Endothelial cell of umbilical vein (primary cell): ENCODE measurements around the gene MYRFL. TPM values are rescaled to one million over a fixed set of nuclear protein-coding genes. Genes with fewer than 3 reads are reported as not detected.

Experiments used
- BruUV-seq: library from RNA; stranded (reverse); fragments of 400-500 nt; replicated peaks from 2 replicates; lab custom pipeline; 2021; lab: Mats Ljungman, UMichigan
- CTCF ChIA-PET: fragments of 300-600, 350-600 bp; sonication (Branson Sonifier 250); formaldehyde crosslinking; loops from one replicate; lab custom pipeline; 2021; ENCODE audit warnings: antibody characterized with exemption, inconsistent platforms; lab: Charles Lee
- POLR2A ChIA-PET: fragments of 300-600, 350-600 bp; sonication (Branson Sonifier 250); formaldehyde crosslinking; loops from one replicate; lab custom pipeline; 2021; ENCODE audit warnings: antibody characterized with exemption, inconsistent platforms; lab: Charles Lee
- DNase-seq: peaks from one replicate; pipeline ENCODE4 v3.0.0-alpha.2; 2011; ENCODE audit warnings: low read depth, low spot score
- FAIRE-seq: peaks from 2 replicates; lab custom pipeline; 2011; peaks lifted over from hg19 to GRCh38; lab: Jason Lieb, UNC
- H2AFZ ChIP-seq: 2 replicates; pipeline ENCODE4 v1.6.0; 2012; ENCODE audit warnings: low read depth, low read length, control low read depth, inconsistent platforms
- H3K27ac ChIP-seq: 2 replicates; pipeline ENCODE4 v1.5.1; 2011; ENCODE audit warnings: low read depth, mild to moderate bottlenecking, control low read depth, low read length, moderate library complexity; ENCODE audit not compliant: insufficient read depth
- H3K27me3 ChIP-seq, 2 experiments: 2 replicates each; pipeline versions ENCODE4 v1.6.0 to v1.6.1; 2011; ENCODE audit warnings: low read length in 2 of 2, mixed read lengths in 1 of 2; ENCODE audit not compliant: control insufficient read depth in 2 of 2, insufficient read depth in 2 of 2
- H3K36me3 ChIP-seq, 2 experiments: 2 replicates in 1 of 2; 3 replicates in 1 of 2; pipeline ENCODE4 v1.5.1; 2011; ENCODE audit warnings: low read length in 2 of 2, mild to moderate bottlenecking in 1 of 2, moderate library complexity in 1 of 2; ENCODE audit not compliant: control insufficient read depth in 2 of 2, insufficient read depth in 2 of 2; ENCODE audit errors: extremely low read depth in 1 of 2
- H3K4me1 ChIP-seq: 3 replicates; pipeline ENCODE4 v1.5.1; 2011; ENCODE audit warnings: mild to moderate bottlenecking, low read length; ENCODE audit not compliant: control insufficient read depth, insufficient read depth; ENCODE audit errors: extremely low read depth
- H3K4me2 ChIP-seq: 2 replicates; pipeline ENCODE4 v1.6.1; 2011; ENCODE audit warnings: low read length, control low read depth, mixed read lengths; ENCODE audit not compliant: insufficient read depth
- H3K4me3 ChIP-seq, 3 experiments: fragments of 200-600 bp in 1 of 3; sonication (generic), shearing (Covaris generic) in 1 of 3; replicated peaks in 1 of 3; 2 replicates each; pipeline ENCODE4 v1.5.1; 2011 to 2016; ENCODE audit warnings: control low read depth in 3 of 3, low read length in 3 of 3, mild to moderate bottlenecking in 2 of 3, inconsistent platforms in 1 of 3, low read depth in 1 of 3, moderate library complexity in 1 of 3; ENCODE audit not compliant: insufficient read depth in 1 of 3
- H3K79me2 ChIP-seq: 2 replicates; pipeline ENCODE4 v1.6.0; 2012; ENCODE audit warnings: low read length, inconsistent platforms; ENCODE audit not compliant: control insufficient read depth, insufficient read depth
- H3K9ac ChIP-seq: replicated peaks from 2 replicates; pipeline ENCODE3; 2011; ENCODE audit warnings: low read length, control low read depth; ENCODE audit not compliant: insufficient read depth; ENCODE audit errors: extremely low read depth
- H3K9me1 ChIP-seq: replicated peaks from 3 replicates; pipeline ENCODE4 v1.6.0; 2011; ENCODE audit warnings: mild to moderate bottlenecking, low read length; ENCODE audit not compliant: control insufficient read depth, insufficient read depth; ENCODE audit errors: extremely low read depth
- H3K9me3 ChIP-seq: replicated peaks from 2 replicates; pipeline ENCODE4 v1.5.1; 2012; ENCODE audit warnings: low read length, inconsistent platforms; ENCODE audit not compliant: control insufficient read depth, insufficient read depth
- H4K20me1 ChIP-seq: replicated peaks from 2 replicates; pipeline ENCODE3; 2011; ENCODE audit warnings: mild to moderate bottlenecking, low read length; ENCODE audit not compliant: control insufficient read depth, insufficient read depth; ENCODE audit errors: extremely low read depth
- CTCF ChIP-seq, 2 donors: IDR thresholded peaks; 1 replicate in 1 of 2; 2 replicates in 1 of 2; pipeline ENCODE4 v1.5.1; 2011; ENCODE audit warnings: low read length in 2 of 2, mild to moderate bottlenecking in 2 of 2, moderate library complexity in 2 of 2, control low read depth in 1 of 2, inconsistent platforms in 1 of 2, low read depth in 1 of 2; ENCODE audit not compliant: insufficient read depth in 1 of 2; ENCODE audit errors: extremely low read depth in 1 of 2
- EZH2 ChIP-seq: IDR thresholded peaks from 2 replicates; pipeline ENCODE4 v1.6.1; 2012; ENCODE audit warnings: borderline replicate concordance, low read depth, mild to moderate bottlenecking, moderate library complexity, low read length, inconsistent platforms; ENCODE audit not compliant: severe bottlenecking
- FOS ChIP-seq: IDR thresholded peaks from 2 replicates; pipeline ENCODE4 v1.6.1; 2011; ENCODE audit warnings: mild to moderate bottlenecking, low read length, moderate library complexity, borderline replicate concordance; ENCODE audit not compliant: insufficient read depth
- GATA2 ChIP-seq: IDR thresholded peaks from 2 replicates; pipeline ENCODE4 v1.7.0; 2011; ENCODE audit warnings: low read depth, mild to moderate bottlenecking, moderate library complexity, mixed read lengths, low read length; ENCODE audit not compliant: insufficient read length, insufficient read depth
- JUN ChIP-seq: IDR thresholded peaks from 2 replicates; pipeline ENCODE4 v1.6.1; 2011; ENCODE audit warnings: borderline replicate concordance, low read depth; ENCODE audit not compliant: insufficient read length, insufficient read depth
- dilution Hi-C: fragments of 300-500 bp; cut with MboI; formaldehyde crosslinking; loops from one replicate; pipeline ENCODE4 v1.15.0; 2019; ENCODE audit warnings: low sequenced_read_pairs; ENCODE audit not compliant: extremely low pct_ligation_motif_present
- intact Hi-C: fragments of 100-400 bp; cut with micrococcal nuclease; formaldehyde crosslinking; loops from one replicate; pipeline ENCODE4 v1.10.0; 2022
- polyA plus RNA-seq, 4 experiments: library from polyadenylated mRNA; depleted of rRNA in 3 of 4; stranded (reverse) in 3 of 4; unstranded in 1 of 4; fragments of >200 nt; gene quantifications; 2 replicates each; pipeline versions ENCODE4 v1.2.1 to v1.2.3, GENCODE V29; 2011 to 2012; ENCODE audit warnings: missing spikeins in 1 of 4
- total RNA-seq: library from RNA; stranded (reverse); gene quantifications from 2 replicates; pipeline ENCODE4 v1.2.3, GENCODE V29; 2021
- TF ChIP-seq, protein P1 (sequence below): IDR thresholded peaks from 2 replicates; pipeline ENCODE4 v1.6.1; 2011; ENCODE audit not compliant: insufficient read depth, insufficient read length

MYRFL gene
- total and polyA plus RNA-seq, 2 donors (not counting 3 experiments of a cell fraction or from before 2014, with no cell fraction given): not detected

GRCh38 chr12:69779928-69780327 lies 45.1 kb upstream of the MYRFL start:
- Histone ChIP-seq H3K27ac (no peak overlapping the region), H3K4me1 (no peaks in the 10 kb centered on the region), H3K4me3 (no peak overlapping the region), H4K20me1 (no peaks in the 10 kb centered on the region), H3K9ac (no peak overlapping the region), H3K9me3 (no peaks in the 10 kb centered on the region), H3K79me2 (no peaks in the 10 kb centered on the region), H2AFZ (no peak overlapping the region), H3K4me2 (no peak overlapping the region), H3K9me1 (no peaks in the 10 kb centered on the region), H3K27me3 (no peaks in the 10 kb centered on the region), H3K36me3 (no peaks in the 10 kb centered on the region)
- dilution Hi-C loops (no loop called here), intact Hi-C loops (loop anchor here (5.0 to 10.0 kb wide), 3 partner anchors 97 to 952 kb away; no protein-coding TSS in a partner anchor)
- CTCF ChIA-PET: interaction anchor here (0.6 to 5.6 kb wide), 25 partner anchors 14 to 949 kb away, joined by 3 to 77 read pairs (median 3); no protein-coding TSS in a partner anchor
- BruUV-seq: no TSS peak
- no peak for TF ChIP-seq JUN
- TF ChIP-seq, protein P1, sequence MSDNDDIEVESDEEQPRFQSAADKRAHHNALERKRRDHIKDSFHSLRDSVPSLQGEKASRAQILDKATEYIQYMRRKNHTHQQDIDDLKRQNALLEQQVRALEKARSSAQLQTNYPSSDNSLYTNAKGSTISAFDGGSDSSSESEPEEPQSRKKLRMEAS: no peak
- TF ChIP-seq FOS: peak; percentile 37
- TF ChIP-seq GATA2: no peak
- TF ChIP-seq EZH2: no peak
- peak; percentile 58 to 73 for TF ChIP-seq CTCF (IDR thresholded peaks at IDR 0.05; ENCODE audit: extremely low read depth in 1 of 2, insufficient read depth in 1 of 2, low read depth in 1 of 2, low read length in 2 of 2)
- DNase-seq (peak; percentile 67), FAIRE-seq (peak; percentile 75)
- POLR2A ChIA-PET: no interaction called here
